HG02870 (cell line): ENCODE data around the gene SLC22A4.

ENCODE experiments used
- ATAC-seq: cut with Tn5 transposase; IDR thresholded peaks from one replicate; pipeline ENCODE4 v1.9.1; 2021; ENCODE audit warnings: mild to moderate bottlenecking, moderate library complexity; ENCODE audit not compliant: unreplicated experiment

The SLC22A4 gene

DNA sequence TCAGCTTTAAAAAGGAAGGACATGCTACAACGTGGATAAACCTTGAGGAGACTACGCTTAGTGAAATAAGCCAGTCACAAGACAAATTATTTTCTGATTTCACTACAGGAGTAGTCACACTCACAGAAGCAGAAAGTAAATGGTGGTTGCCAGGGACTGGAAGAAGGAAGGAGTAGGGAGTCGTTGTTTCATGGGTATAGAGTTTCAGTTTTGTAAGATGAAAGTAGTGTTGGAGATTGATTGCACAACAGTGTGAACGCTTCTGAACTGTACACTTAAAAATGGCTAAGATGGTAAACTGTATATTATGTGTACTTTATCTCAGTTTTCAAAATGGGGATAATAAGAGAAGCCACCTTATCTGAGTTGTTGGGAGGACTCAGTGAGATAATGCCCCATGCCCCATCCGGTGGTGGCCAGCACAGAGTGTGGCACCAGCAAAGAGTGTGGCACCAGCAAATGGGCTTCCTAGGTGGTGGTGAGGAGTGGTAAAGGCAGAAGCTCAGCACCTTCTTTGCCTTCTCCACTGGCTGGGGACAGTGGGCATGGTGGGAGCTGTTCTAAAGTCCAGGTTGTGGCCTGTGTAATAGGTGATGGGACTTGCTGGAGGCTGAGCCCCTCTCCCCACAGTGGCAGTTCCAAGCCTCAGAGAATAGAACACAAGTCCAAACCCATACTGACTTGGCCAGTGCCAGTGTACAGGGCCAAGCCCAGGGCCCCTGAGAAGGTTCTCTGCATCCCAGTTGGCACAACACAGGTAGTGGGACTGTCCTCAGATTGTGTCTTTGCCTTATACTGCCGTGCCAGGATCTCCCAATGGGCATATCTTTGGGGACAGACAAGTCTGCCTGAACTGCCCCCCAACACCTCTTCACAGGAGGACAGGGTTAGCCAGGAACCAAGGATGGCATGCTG lies 4.4 kb downstream of the SLC22A4 start:
- ATAC-seq = no peak

DNA sequence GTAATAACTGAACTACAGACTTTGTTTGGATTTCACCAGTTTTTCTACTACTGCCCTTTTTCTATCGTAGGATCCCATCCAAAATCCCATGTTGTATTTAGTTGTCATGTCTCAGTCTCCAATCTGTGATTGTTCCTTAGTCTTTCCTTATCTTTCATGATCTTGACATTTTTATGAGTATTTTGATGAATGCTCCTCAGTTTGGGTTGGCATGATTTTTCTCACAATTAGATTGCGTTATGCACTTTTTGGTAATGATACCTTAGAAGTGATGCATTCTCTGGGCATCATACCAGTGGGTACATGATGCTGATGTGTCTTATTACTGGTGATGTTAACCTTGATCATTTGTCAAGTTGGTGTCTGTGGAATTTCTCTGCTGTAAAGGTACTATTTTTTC lies 5.7 kb downstream of the SLC22A4 start:
- no peak for ATAC-seq

GRCh38 chr5:132300577-132301343 lies 6.6 kb downstream of the SLC22A4 start:
- ATAC-seq = no peak

- ATAC-seq = no peak
Observed at GRCh38 chr5:132301344-132302271, 7.4 kb downstream of the SLC22A4 start.

- ATAC-seq = no peak
Observed at GRCh38 chr5:132302413-132302812, 8.2 kb downstream of the SLC22A4 start.

DNA sequence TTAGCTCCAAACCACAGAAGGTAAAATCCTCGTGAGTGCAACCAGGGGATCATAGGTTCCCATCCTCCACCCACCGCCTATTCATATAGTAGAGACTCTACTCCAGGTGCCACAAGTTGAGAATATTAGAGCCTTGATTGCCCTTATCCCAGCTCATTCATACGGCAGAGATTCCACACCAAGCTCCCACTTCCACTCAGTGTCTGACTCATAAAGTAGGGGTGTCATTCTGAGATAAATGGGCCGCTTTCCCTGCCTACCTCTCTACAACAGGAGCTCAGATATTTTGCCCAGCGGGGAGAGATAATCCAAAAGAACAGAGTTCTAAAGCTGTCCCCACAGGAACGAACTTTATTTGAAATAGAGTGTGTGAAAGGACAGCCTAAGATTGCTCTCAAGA lies 9.4 kb downstream of the SLC22A4 start:
- no peak for ATAC-seq

- no peak for ATAC-seq
Observed at GRCh38 chr5:132305420-132305819, 11.2 kb downstream of the SLC22A4 start.

- no peak for ATAC-seq
Observed at GRCh38 chr5:132308701-132309100, 14.5 kb downstream of the SLC22A4 start.

DNA sequence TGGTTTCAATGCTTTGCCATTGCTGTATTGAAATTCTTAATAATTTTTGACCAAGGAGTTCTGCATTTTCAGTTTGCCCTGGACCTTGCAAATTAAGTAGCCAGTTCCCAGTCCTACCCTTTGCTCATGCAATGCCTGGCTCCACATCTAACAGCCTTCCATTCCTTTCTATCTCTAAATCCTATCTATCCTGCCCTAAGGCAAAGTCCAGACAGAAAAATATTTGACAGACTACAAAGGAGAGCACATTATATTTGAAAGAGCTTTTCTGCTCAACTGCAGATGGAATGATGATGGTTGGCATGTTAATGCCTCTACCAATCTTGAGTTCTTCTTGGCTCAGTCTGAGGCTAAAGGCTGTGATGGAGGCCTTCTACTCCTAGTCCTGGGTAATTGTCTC lies 15.5 kb downstream of the SLC22A4 start:
- no peak for ATAC-seq

DNA sequence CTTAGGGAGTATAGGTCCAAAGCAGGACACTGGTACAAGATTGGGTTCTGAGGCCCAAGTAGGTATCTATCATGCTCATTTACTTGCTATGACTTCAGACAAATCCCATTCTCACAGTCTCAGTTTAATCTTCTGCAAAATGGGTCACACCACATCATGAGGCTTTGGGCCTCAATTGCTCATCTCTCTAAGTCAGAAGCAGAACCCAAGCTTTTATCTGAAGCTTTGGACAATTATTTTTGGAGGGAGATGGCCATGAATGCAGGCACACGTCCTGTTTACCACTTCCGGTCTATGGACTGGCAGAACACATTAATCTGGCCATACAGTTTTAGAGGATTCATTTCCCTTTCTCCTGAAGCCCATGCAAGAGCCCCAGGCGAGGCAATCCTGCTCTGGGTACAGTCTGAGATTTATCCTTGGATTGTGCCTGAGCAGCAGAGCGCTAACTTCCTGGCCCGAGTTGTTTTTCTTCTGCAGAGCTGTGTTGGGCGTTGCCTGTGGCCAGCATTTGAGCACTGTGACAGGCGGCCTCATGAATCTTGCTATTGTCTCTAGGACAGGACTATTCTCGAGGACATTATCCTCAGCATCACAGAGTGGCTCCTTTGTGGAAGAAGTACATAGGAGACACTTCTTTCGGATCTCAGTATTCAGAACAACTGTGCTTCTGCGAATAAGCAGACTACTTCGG lies 16.1 kb downstream of the SLC22A4 start:
- ATAC-seq = no peak

DNA sequence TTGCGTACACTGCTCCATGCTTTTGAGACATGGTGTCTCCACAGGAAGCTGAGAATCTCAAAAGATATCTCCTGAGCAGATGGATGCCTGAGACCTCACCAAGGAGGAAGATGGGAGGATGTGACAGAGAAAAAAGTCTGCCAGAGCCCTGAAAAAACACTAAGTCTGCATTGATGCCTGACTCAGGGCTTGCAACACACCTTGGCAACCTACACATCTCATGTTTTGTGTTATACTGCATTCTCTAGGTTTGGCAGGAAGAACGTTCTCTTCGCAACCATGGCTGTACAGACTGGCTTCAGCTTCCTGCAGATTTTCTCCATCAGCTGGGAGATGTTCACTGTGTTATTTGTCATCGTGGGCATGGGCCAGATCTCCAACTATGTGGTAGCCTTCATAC lies 19.2 kb downstream of the SLC22A4 start:
- no peak for ATAC-seq

DNA sequence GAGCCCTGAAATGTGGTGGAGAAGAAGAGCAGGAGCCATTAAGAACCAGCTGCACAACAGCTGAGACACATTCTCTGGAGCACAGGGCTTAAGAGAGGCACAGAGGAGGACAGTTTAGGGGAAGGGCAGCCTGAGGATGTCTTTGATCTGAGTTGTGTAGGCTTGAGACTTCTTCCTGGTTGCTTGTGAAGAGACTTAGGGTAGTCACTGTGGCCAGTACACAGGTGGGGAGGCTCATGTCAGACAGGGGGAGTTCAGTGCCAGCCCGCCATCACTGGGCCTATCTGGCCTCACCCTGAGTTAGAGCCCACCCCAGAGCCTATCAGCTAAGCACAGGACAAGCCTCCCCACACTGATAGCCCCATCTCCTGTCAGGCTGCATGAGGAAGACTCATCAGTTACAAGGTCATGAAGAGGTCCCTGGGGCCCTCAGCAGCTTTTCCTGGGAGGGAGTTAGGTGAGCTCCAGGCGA lies 19.8 kb downstream of the SLC22A4 start:
- no peak for ATAC-seq

- no peak for ATAC-seq
Observed at GRCh38 chr5:132315529-132316067, 21.4 kb downstream of the SLC22A4 start.

DNA sequence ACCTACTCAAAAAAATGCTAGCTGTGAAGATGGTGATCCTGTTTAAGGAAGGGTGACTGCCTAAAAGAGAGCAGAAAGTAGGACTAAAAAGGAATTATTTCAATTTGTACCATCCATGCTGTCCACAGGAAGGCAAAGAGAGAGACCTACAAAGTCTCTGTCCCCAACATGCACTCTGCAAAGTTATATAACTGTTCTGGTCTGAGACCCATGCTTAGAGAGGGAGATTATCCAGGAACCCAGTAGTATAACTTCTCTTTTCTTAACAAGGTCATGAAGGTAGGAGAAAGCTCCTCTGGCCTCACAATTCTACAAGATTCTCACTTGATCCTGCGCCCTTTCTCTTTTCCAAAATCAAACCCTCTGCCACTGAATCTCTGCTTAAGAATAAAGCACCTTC lies 25.8 kb downstream of the SLC22A4 start:
- ATAC-seq = no peak

DNA sequence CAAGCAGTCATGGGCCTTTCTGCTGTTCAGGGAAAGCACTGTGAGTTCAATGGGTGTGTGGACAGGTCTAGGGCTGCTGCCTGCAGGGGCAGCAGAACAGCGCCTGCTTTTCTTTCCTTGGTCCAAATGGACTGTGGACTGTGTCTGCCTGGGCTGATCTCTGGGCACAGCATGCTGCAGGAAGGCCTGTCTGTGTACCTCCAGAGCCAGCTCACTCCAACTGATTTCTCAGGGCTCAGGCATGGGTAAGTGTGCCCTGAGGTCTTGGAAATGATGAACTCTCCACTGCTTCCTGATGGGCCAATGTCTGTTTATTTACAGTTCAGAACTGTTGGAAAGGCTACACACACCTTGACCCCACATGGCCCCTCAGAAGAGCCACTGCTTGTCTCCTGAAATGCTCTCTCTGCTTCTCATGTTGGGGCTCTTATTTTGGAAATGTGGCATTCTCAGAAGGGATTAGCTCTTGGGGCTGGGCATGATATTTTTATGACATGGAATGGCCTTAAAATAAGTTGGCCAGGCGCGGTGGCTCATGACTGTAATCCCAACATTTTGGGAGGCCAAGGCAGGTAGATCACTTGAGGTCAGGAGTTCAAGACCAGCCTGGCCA lies 27.0 kb downstream of the SLC22A4 start:
- no peak for ATAC-seq

DNA sequence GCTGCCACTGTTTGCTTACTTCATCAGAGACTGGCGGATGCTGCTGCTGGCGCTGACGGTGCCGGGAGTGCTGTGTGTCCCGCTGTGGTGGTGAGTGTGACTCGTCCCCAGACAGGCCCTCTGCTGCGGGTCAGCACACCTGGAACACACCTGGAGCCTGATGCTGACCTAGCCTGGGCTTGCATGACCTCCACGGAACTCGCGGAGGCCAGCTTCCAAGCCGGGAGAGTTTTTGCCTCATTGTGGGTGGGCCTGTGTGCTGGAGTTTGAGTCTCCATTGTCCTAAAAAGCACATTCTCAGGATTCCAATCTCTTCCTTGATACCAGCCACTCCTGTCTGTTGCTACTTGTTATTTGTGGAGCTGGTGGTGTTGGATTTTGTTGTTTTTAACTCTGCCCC lies 28.1 kb downstream of the SLC22A4 start:
- ATAC-seq = no peak

- no peak for ATAC-seq
Observed at GRCh38 chr5:132323202-132323601, 29.0 kb downstream of the SLC22A4 start.

GRCh38 chr5:132325691-132326090 lies 31.5 kb downstream of the SLC22A4 start:
- no peak for ATAC-seq

DNA sequence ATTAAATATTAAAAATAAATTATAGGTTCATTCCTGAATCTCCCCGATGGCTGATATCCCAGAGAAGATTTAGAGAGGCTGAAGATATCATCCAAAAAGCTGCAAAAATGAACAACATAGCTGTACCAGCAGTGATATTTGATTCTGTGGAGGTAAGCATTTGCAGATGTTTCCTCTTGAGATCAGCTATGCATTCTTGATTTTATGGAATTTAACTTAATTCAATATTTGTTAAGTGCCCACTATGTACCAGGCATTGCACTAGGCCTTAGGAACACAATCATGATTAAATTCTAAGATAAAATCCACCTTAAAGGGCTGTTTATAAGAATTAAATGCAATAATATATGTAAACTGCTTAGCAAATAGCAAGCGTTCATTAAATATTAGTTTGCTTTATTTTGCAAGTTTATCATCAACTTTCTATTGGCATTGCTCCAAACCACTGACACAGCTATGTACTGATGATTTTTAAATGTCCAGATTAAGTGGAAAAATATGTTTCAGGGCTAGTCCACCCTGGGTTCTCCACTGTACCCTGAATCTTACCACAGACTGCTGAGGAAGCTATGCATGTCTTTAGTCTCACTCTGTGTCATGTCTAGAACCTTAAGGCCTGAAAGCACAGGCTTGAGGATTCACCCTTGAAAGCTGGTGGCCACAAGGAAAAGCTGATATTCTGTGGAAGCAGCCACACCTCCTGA lies 33.2 kb downstream of the SLC22A4 start:
- ATAC-seq = no peak
